NB4 (cell line): ENCODE measurements around the gene AMZ2.

Source experiments
- CTCF ChIP-seq: IDR thresholded peaks from one replicate; pipeline ENCODE4 v1.5.1; 2012; ENCODE audit warnings: low read depth, low read length
- MAX ChIP-seq: IDR thresholded peaks from 2 replicates; pipeline ENCODE4 v1.6.1; 2011; ENCODE audit warnings: low read depth, low read length
- MYC ChIP-seq: IDR thresholded peaks from 2 replicates; pipeline ENCODE4 v1.6.1; 2011; ENCODE audit warnings: low read depth, low read length
- POLR2A ChIP-seq: IDR thresholded peaks from 2 replicates; pipeline ENCODE4 v1.6.1; 2011; ENCODE audit warnings: mild to moderate bottlenecking; ENCODE audit not compliant: insufficient read length; ENCODE audit errors: extremely low read depth

- no peak for TF ChIP-seq CTCF
- TF ChIP-seq POLR2A = no peak
- TF ChIP-seq MYC = no peak
- TF ChIP-seq MAX = no peak
Measured at GRCh38 chr17:68199837-68200688, 47.8 kb upstream of the AMZ2 start.
